A673 (cell line): ENCODE data around the gene EDN1.

Experiments used
- CTCF ChIP-seq: fragments of 300-800, 200-600 bp; sonication (generic); conservative IDR thresholded peaks from 2 replicates; pipeline ENCODE4 v1.5.1; 2017; ENCODE audit warnings: low read depth, mild to moderate bottlenecking, antibody characterized with exemption, low read length, moderate library complexity, mixed read lengths
- EZH2 ChIP-seq: fragments of 200-600 bp; sonication (generic); IDR thresholded peaks from 2 replicates; pipeline ENCODE4 v1.6.1; 2017; ENCODE audit warnings: borderline replicate concordance, low read depth, mild to moderate bottlenecking, mixed read lengths, antibody characterized with exemption, low read length; ENCODE audit not compliant: poor library complexity, severe bottlenecking

GRCh38 chr6:12261502-12261901 is 28.7 kb upstream of the EDN1 start:
- TF ChIP-seq CTCF (no peak), EZH2 (no peak)
